Testis (tissue), 2 donors: ENCODE measurements around the gene CRYBA4.

Source experiments
- CTCF ChIP-seq, 3 experiments: fragments of 450-650 bp in 2 of 3; fragments of 200-600 bp in 1 of 3; sonication (generic) in 1 of 3; IDR thresholded peaks; one replicate each; pipeline ENCODE4 v1.5.1; 2016 to 2019; ENCODE audit warnings: antibody characterized with exemption in 3 of 3, mild to moderate bottlenecking in 2 of 3, moderate library complexity in 1 of 3
- POLR2A ChIP-seq: fragments of 450-650 bp; IDR thresholded peaks from one replicate; pipeline ENCODE4 v1.6.1; 2017; ENCODE audit warnings: antibody characterized with exemption, mild to moderate bottlenecking, moderate library complexity

DNA sequence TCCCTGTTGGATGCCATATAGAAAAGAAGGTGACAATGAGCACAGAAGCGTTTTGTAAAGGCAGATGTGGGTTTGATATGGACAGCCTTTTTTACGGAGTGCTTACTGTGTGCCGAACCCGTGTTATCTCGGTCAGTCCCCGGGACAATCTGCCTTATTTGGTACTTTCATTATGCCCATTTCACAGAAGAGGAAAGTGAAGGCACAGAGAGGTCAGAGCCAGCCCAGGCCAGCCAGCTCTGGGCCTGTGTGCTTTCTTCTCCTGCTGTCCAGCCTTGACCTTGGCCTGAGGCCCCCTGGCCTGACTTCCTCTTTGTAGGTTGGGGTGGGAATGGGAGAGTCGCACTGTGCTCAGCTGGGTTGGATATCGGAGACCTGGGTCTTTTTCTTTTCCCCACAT, 3.3 kb upstream of the CRYBA4 start:
- no peak for TF ChIP-seq CTCF (IDR thresholded peaks at IDR 0.05)
- no peak for TF ChIP-seq POLR2A
